IPS-18c (cell line): ENCODE measurements around the gene FNDC3B.

ENCODE experiments used
- H3K4me3 ChIP-seq: 2 replicates; pipeline ENCODE4 v1.7.0; 2013; ENCODE audit warnings: low read depth, mild to moderate bottlenecking, low read length, moderate library complexity; ENCODE audit not compliant: insufficient read depth
- H3K9me3 ChIP-seq: one replicate; pipeline ENCODE4 v1.6.1; 2013; ENCODE audit warnings: mild to moderate bottlenecking, low read length, moderate library complexity; ENCODE audit not compliant: control insufficient read depth, insufficient read depth

FNDC3B gene

DNA sequence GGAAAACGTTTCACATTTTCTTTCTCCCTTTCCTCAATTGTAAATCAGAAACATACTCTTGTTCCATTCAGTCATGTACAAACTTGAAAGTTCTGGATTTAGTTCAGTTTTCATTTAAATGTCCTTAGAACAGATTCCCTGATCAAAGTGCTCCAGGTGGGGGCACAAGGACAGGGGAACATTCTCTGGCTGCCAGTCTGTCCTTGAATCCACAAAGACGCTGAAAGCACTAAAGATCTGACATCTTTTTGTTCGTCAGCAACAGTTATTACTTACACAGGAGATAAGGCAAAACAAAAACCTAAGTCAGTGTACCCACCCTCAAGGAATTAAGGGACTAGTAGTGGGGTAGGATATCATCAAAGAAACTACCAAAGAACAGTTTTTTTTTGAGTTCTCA, 269.7 kb downstream of the FNDC3B start:
- Histone ChIP-seq H3K9me3 (no peaks in the 10 kb centered on the region), H3K4me3 (no peak overlapping the region)

- Histone ChIP-seq H3K4me3 (no peak overlapping the region), H3K9me3 (no peaks in the 10 kb centered on the region)
Observed at GRCh38 chr3:172309741-172310427, 270.5 kb downstream of the FNDC3B start.

DNA sequence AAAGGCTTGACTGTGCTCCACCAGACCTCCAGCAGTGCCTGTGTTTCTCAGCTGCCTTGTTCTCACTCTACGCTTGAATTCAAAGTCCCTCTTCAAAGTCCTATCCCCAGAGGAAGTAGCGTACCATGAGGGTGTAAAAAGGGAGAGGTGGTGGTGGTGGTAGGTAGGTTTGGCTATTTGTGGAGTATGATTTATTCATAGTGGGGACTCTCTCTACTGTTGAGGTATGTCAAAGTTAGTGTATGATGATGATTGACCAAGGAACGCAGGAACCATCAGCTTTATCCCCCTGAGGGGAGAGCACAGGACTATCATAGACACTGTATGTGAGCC, 271.0 kb downstream of the FNDC3B start:
- Histone ChIP-seq H3K4me3 (no peak overlapping the region), H3K9me3 (no peaks in the 10 kb centered on the region)

GRCh38 chr3:172311217-172311616, 271.8 kb downstream of the FNDC3B start:
- H3K4me3 ChIP-seq: no peak overlapping the region

DNA sequence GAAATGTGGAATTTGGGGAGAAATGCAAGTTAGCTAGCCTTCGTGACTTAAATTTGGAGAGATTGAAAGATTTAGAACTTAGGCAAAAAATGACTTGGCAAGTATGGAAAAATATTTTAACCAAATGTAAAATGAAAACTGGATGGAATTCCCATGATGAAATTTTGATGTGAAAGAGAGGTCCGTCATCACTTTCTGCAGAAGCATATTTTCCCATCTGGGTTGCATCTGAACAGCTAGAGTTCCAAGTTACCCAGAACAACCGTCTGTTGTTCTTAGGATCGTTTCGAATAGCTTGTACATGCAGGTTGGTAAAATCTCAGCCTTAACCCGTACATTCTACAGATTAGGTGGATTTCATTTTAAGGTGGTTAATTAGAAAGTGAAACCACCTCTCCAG, 272.6 kb downstream of the FNDC3B start:
- H3K4me3 ChIP-seq: no peak overlapping the region
- H3K9me3 ChIP-seq: no peaks in the 10 kb centered on the region

More at GRCh38 chr3:172311217-172311616, 271.8 kb downstream of the FNDC3B start:
- H3K9me3 ChIP-seq: no peaks in the 10 kb centered on the region

- no peaks in the 10 kb centered on the region for H3K9me3 ChIP-seq
- H3K4me3 ChIP-seq: no peak overlapping the region
Observed at GRCh38 chr3:172312711-172313110, 273.3 kb downstream of the FNDC3B start.

DNA sequence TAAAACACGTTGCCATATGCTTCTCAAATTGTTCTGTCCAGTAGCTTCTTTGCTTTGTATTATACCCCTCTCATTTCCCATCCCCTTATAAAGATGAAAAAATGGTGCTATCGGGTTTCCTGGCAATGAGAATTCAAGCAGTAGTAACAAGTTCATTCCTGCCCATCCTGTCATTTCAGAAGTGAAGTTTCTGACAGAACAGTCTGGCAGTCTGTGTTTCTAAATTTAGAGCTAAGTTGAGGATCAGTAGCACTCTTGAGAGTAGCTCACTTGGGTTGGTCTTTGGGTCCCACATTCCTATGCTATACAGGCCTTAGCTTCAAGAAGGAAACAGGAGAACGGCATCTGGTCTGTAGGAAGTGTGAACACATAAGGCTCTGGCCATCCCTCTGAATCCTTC, 274.3 kb downstream of the FNDC3B start:
- Histone ChIP-seq H3K4me3 (no peak overlapping the region), H3K9me3 (no peaks in the 10 kb centered on the region)

DNA sequence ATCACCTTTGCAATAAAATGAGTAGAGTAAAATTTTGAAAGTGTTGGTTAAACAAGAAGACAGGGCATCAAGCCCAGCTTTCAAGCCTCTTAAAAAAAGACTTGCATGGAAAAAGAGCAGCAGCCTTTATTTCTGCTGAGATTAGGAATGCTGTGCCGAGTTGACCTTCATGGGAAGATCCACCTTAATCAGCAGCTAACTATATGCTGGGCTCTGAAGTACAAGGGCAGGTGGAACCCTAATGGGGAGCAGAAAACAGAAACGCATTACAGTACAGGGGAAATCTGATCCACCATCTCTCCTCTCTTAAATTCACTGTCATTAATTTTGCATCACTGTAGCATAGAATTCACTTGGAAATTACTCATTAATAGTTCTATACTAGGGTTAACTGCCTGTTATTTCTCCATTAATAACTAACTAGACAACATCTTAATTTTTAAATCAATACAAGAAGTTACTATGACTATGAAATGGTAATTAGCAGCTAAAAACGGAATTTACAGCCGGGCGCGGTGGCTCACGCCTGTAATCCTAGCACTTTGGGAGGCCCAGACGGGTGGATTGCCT, 275.3 kb downstream of the FNDC3B start:
- H3K9me3 ChIP-seq: no peaks in the 10 kb centered on the region
- H3K4me3 ChIP-seq: no peak overlapping the region

- Histone ChIP-seq H3K4me3 (no peak overlapping the region), H3K9me3 (no peaks in the 10 kb centered on the region)
Observed at GRCh38 chr3:172315401-172316091, 276.2 kb downstream of the FNDC3B start.

GRCh38 chr3:172316758-172317157, 277.4 kb downstream of the FNDC3B start:
- no peak overlapping the region for H3K4me3 ChIP-seq

GRCh38 chr3:172317481-172317880, 278.1 kb downstream of the FNDC3B start:
- Histone ChIP-seq H3K9me3 (no peaks in the 10 kb centered on the region), H3K4me3 (no peak overlapping the region)

More at GRCh38 chr3:172316758-172317157, 277.4 kb downstream of the FNDC3B start:
- no peaks in the 10 kb centered on the region for H3K9me3 ChIP-seq

- no peaks in the 10 kb centered on the region for H3K9me3 ChIP-seq
- no peak overlapping the region for H3K4me3 ChIP-seq
Observed at GRCh38 chr3:172317984-172318383, 278.6 kb downstream of the FNDC3B start.

DNA sequence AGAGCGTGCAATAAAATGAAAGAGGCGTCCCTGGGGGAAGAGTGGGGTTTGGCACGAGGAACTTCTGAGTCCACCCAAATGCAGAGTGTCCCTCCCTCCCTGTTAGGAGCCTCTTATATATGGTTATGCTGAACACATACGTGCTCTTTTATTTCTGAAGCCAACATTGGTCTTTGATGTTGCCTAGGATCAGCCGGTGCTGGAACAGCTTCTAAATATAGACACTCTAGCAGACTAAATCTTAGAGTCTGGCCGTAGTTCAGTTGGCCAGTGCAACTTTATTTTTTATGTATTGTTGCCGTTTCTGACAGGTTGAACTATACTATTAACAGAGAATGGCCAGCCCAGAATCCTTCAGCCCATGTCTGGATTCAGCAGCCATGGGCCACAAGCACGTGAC, 280.2 kb downstream of the FNDC3B start:
- Histone ChIP-seq H3K9me3 (no peaks in the 10 kb centered on the region), H3K4me3 (no peak overlapping the region)

- Histone ChIP-seq H3K4me3 (no peak overlapping the region), H3K9me3 (no peaks in the 10 kb centered on the region)
Observed at GRCh38 chr3:172320468-172320867, 281.1 kb downstream of the FNDC3B start.

- no peaks in the 10 kb centered on the region for H3K9me3 ChIP-seq
- no peak overlapping the region for H3K4me3 ChIP-seq
Observed at GRCh38 chr3:172321035-172321434, 281.7 kb downstream of the FNDC3B start.

DNA sequence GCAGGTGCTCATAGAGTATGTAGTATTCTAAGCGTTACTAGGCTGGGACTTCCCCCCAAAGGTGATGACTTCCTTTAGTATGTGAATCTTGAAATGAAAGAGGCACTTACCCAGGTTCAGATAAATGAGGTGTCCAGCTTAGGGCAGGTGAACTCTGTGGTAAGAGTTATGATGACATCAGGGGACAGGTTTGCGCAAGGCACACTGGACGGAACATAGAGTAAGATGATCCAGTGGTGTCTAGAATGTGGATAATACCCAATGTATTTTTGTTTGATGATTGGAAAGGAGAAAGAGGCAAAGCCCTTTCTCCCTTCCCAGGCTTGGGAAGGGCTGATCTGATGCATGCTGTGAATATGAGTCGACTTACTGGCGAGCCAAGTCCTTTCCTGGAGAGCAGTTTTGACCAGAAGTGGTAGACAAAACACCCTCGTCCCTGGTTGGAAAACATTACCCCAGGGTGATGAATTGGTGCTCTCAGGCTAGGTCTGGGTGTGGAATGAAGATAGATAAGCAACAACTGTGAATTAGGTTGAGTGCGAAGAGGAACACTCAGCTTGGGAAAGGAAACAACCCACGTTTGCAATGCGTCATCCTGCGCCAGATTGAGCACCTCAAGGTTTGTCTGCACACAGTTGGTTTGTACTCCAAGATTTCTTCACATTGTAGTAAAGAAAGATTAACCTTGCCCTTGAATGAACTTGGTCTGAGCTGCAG, 284.7 kb downstream of the FNDC3B start:
- Histone ChIP-seq H3K4me3 (no peak overlapping the region), H3K9me3 (no peaks in the 10 kb centered on the region)

DNA sequence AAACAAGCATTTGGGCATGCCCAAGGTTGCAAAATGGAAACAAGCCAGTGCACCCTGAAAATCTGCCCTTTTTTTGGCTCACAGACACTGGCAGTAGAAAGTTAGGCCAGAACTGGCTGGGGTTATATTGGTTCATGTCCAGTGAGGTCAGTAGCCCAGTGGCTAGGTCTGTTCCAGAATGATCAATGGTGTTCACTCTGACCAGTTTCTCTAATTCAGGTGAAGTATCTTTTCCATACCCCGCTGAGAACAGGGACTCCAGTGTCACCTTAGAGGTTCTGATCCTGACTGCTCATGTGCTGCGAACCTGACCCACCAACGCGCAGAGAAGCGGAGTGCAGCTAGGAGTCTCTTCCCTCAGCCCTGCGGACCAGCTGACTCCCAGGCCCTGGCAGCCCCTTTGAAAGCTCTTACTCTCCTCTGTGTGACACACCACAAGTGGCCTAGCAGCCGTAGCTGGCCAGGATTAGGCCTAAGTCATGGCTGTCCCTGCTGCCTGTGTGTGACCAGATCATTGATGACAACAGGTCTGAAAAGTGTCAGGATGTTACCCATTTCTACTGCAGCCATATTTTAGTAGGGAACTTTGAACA, 285.3 kb downstream of the FNDC3B start:
- Histone ChIP-seq H3K4me3 (no peak overlapping the region), H3K9me3 (no peaks in the 10 kb centered on the region)
